K562 (cell line): Measurements from ENCODE around the gene TLE6. TPM values are rescaled to one million over a fixed set of nuclear protein-coding genes. Genes with fewer than 3 reads are reported as not detected.

Experiments
- BRF2 ChIP-seq: IDR thresholded peaks from 3 replicates; pipeline ENCODE4 v1.6.1; 2011; ENCODE audit warnings: borderline replicate concordance, mild to moderate bottlenecking; ENCODE audit not compliant: insufficient read length, insufficient read depth
- CHD4 ChIP-seq: fragments of 200-600 bp; sonication (generic); IDR thresholded peaks from 3 replicates; pipeline ENCODE4 v1.6.1; 2012; ENCODE audit warnings: low read depth, mild to moderate bottlenecking, mixed read lengths, low read length, inconsistent platforms; ENCODE audit not compliant: insufficient read depth, insufficient replicate concordance, poor library complexity, severe bottlenecking
- CREM ChIP-seq: IDR thresholded peaks from 2 replicates; pipeline ENCODE4 v1.6.1; 2014; ENCODE audit warnings: antibody characterized with exemption, low read depth
- EP300 ChIP-seq: IDR thresholded peaks from 2 replicates; pipeline ENCODE4 v1.6.1; 2012; ENCODE audit warnings: low read length, improper control_type of control experiment
- FOXM1 ChIP-seq, 2 experiments: fragments of 450-650 bp in 1 of 2; sonication (generic) in 1 of 2; formaldehyde crosslinking in 1 of 2; IDR thresholded peaks; 2 replicates each; pipeline versions ENCODE4 v1.6.1 to v1.9.0; 2017 to 2022; ENCODE audit warnings: low read depth in 2 of 2, mild to moderate bottlenecking in 2 of 2, missing genetic modification reagents in 1 of 2, moderate library complexity in 1 of 2
- FOXO4 ChIP-seq: fragments of 450-650 bp; formaldehyde crosslinking; IDR thresholded peaks from 2 replicates; pipeline ENCODE4 v1.4.0; 2020; ENCODE audit warnings: mild to moderate bottlenecking, moderate library complexity
- GTF3C2 ChIP-seq: IDR thresholded peaks from 3 replicates; pipeline ENCODE4 v1.6.1; 2011; ENCODE audit warnings: borderline replicate concordance, mild to moderate bottlenecking, moderate library complexity; ENCODE audit not compliant: insufficient read length; ENCODE audit errors: extremely low read depth
- IRF9 ChIP-seq: fragments of 450-650 bp; IDR thresholded peaks from 2 replicates; pipeline ENCODE4 v1.6.1; 2016; ENCODE audit warnings: missing biosample characterization, missing genetic modification characterization
- MYBL2 ChIP-seq, 2 experiments: fragments of 450-650 bp in 1 of 2; sonication (generic) in 1 of 2; formaldehyde crosslinking in 1 of 2; IDR thresholded peaks; 2 replicates each; pipeline versions ENCODE4 v1.6.1 to v1.8.1; 2017 to 2022; ENCODE audit warnings: borderline replicate concordance in 1 of 2, inconsistent platforms in 1 of 2, low read depth in 1 of 2, mild to moderate bottlenecking in 1 of 2, missing genetic modification reagents in 1 of 2, moderate library complexity in 1 of 2
- RAD21 ChIP-seq, 2 experiments: fragments of 250-450 bp in 1 of 2; fragments of 450-650 bp in 1 of 2; sonication (Bioruptor Pico) in 1 of 2; formaldehyde crosslinking in 1 of 2; IDR thresholded peaks in 1 of 2; conservative IDR thresholded peaks in 1 of 2; 2 replicates each; pipeline versions ENCODE4 v1.4.0 to v1.8.0; 2020 to 2022; ENCODE audit warnings: mild to moderate bottlenecking in 2 of 2, moderate library complexity in 1 of 2
- U2AF2 ChIP-seq: fragments of 200-400 bp; formaldehyde crosslinking; optimal IDR thresholded peaks from 2 replicates; pipeline ENCODE3; 2017; ENCODE audit warnings: low read depth, mild to moderate bottlenecking, low read length
- VEZF1 ChIP-seq: fragments of 200-800 bp; sonication (Bioruptor generic); IDR thresholded peaks from 2 replicates; pipeline ENCODE4 v1.6.1; 2017; ENCODE audit warnings: missing genetic modification characterization, missing compliant biosample characterization
- ZFP1 ChIP-seq: fragments of 450-650 bp; formaldehyde crosslinking; IDR thresholded peaks from 2 replicates; pipeline ENCODE4 v1.4.0; 2020; ENCODE audit warnings: mild to moderate bottlenecking, mixed read lengths
- ZNF717 ChIP-seq: fragments of 250-450 bp; sonication (Bioruptor Pico); IDR thresholded peaks from 2 replicates; pipeline ENCODE4 v1.5.0; 2021
- ZNF780A ChIP-seq: fragments of 250-450 bp; sonication (Bioruptor Pico); IDR thresholded peaks from 2 replicates; pipeline ENCODE4 v1.5.0; 2021; ENCODE audit warnings: mild to moderate bottlenecking
- ZNF830 ChIP-seq: fragments of 250-450 bp; sonication (Bioruptor Pico); IDR thresholded peaks from 2 replicates; pipeline ENCODE4 v1.5.0; 2021; ENCODE audit warnings: mild to moderate bottlenecking
- polyA plus RNA-seq, 8 experiments: library from polyadenylated mRNA; depleted of rRNA in 4 of 8; stranded (reverse) in 5 of 8; unstranded in 3 of 8; fragments of >200 nt; fragmentation: Nextera tagmentation in 2 of 8; fragmentation: Illumina TruSeq in 1 of 8; extraction: Ambion mirVana in 2 of 8; extraction: Trizol in 1 of 8; gene quantifications; 2 replicates each; pipeline versions ENCODE4 v1.2.1 to v1.2.3, GENCODE V29; 2011 to 2014; ENCODE audit warnings: inconsistent platforms in 1 of 8, missing spikeins in 1 of 8
- total RNA-seq, 7 experiments: library from RNA; depleted of rRNA in 6 of 7; stranded (reverse); fragments of >200 nt in 6 of 7; fragmentation: Illumina TruSeq in 2 of 7; extraction: Trizol in 2 of 7; gene quantifications; 2 replicates each; pipeline versions ENCODE4 v1.2.1 to v1.2.3, GENCODE V29; 2011 to 2021; ENCODE audit warnings: low replicate concordance in 1 of 7

The TLE6 gene
- total and polyA plus RNA-seq, 9 of the 15 experiments (the other 6 are each of a cell fraction or from before 2014, with no cell fraction given) = 1.1 to 6.1 (median 2.5) TPM

GRCh38 chr19:3035542-3036118 is 58.3 kb downstream of the TLE6 start (continued):
- peak; percentile 95 for TF ChIP-seq CREM
- TF ChIP-seq MYBL2 (IDR thresholded peaks at IDR 0.05; ENCODE audit: low read depth) = no peak
- TF ChIP-seq MYBL2 (CRISPR knock-in tag; IDR thresholded peaks at IDR 0.05; ENCODE audit: borderline replicate concordance) = no peak
- peak; percentile 99 for TF ChIP-seq CHD4
- TF ChIP-seq ZFP1 (CRISPR knock-in tag) = no peak
- TF ChIP-seq ZNF830 (CRISPR knock-in tag) = 0 out of 2 replicates have a peak, but pooled peaks have one; percentile 82
- no peak for TF ChIP-seq U2AF2
- peak; percentile 99 for TF ChIP-seq VEZF1
- TF ChIP-seq RAD21 (CRISPR knock-in tag; conservative IDR thresholded peaks at IDR 0.05 in 1 of 2, IDR thresholded peaks at IDR 0.05 in 1 of 2) = no peak
- TF ChIP-seq FOXM1 (IDR thresholded peaks at IDR 0.05; ENCODE audit: low read depth) = no peak; the same call in 1 of the 2 replicates
- no peak for TF ChIP-seq FOXM1 (CRISPR knock-in tag; IDR thresholded peaks at IDR 0.05; ENCODE audit: low read depth)
- TF ChIP-seq ZNF780A = no peak
- TF ChIP-seq FOXO4 = no peak
- no peak for TF ChIP-seq GTF3C2
- TF ChIP-seq BRF2 = no peak
- TF ChIP-seq IRF9 (tag) = no peak
- no peak for TF ChIP-seq EP300
- TF ChIP-seq ZNF717 = no peak
